Fibroblast of the aortic adventitia (primary cell): ENCODE measurements around the gene LAMA4. TPM values are rescaled to one million over a fixed set of nuclear protein-coding genes. Genes with fewer than 3 reads are reported as not detected.
A peak's percentile ranks its signal among the peaks of the same experiment; 100 is the strongest.

Experiments used
- DNase-seq: peaks from one replicate; pipeline ENCODE4 v3.0.0-alpha.2; 2010; ENCODE audit warnings: low read depth
- H3K4me3 ChIP-seq: 2 replicates; pipeline ENCODE4 v1.5.1; 2011; ENCODE audit warnings: low read depth, mild to moderate bottlenecking, control low read depth, low read length, moderate library complexity
- CTCF ChIP-seq: IDR thresholded peaks from 2 replicates; pipeline ENCODE4 v1.5.1; 2011; ENCODE audit warnings: mild to moderate bottlenecking, low read length, control low read depth, inconsistent platforms; ENCODE audit not compliant: insufficient read depth
- total RNA-seq: library from RNA; depleted of rRNA; stranded (reverse); fragments of >200 nt; gene quantifications from 2 replicates; pipeline ENCODE4 v1.2.3, GENCODE V29; 2012; ENCODE audit warnings: low replicate concordance

The LAMA4 gene
- total RNA-seq, 1 donor, result 306 TPM

- TF ChIP-seq CTCF, result no peak
- H3K4me3 ChIP-seq, result no peak overlapping the region
Measured at GRCh38 chr6:112130878-112131277, 123.5 kb downstream of the LAMA4 start.

GRCh38 chr6:112128208-112128607 is 126.2 kb downstream of the LAMA4 start:
- DNase-seq, result no peak
- TF ChIP-seq CTCF, result no peak
- H3K4me3 ChIP-seq, result no peak overlapping the region

More at GRCh38 chr6:112130878-112131277, 123.5 kb downstream of the LAMA4 start:
- no peak for DNase-seq

- no peak for DNase-seq
- H3K4me3 ChIP-seq, result no peak overlapping the region
- TF ChIP-seq CTCF, result no peak
Measured at GRCh38 chr6:112123982-112124381, 130.4 kb downstream of the LAMA4 start.

GRCh38 chr6:112122756-112123155 is 131.6 kb downstream of the LAMA4 start:
- H3K4me3 ChIP-seq, result no peak overlapping the region
- TF ChIP-seq CTCF, result no peak
- no peak for DNase-seq

GRCh38 chr6:112118034-112118433 is 136.3 kb downstream of the LAMA4 start:
- DNase-seq, result no peak
- H3K4me3 ChIP-seq, result no peak overlapping the region
- no peak for TF ChIP-seq CTCF

GRCh38 chr6:112117554-112117953 is 136.8 kb downstream of the LAMA4 start:
- no peak overlapping the region for H3K4me3 ChIP-seq
- peak; percentile 12 for DNase-seq
- no peak for TF ChIP-seq CTCF

GRCh38 chr6:112116221-112116620 is 138.1 kb downstream of the LAMA4 start:
- no peak for TF ChIP-seq CTCF
- no peak overlapping the region for H3K4me3 ChIP-seq
- DNase-seq, result no peak
